GM18505 (cell line): ENCODE results near the gene MAN1A1.
A peak's percentile ranks its signal among the peaks of the same experiment; 100 is the strongest.
"Not testable (repeated sequence)": the region's sequence is repeated elsewhere in the genome, so short reads cannot be mapped to it uniquely, and the experiment has no call there.

Source experiments
- ATAC-seq: cut with Tn5 transposase; IDR thresholded peaks from one replicate; pipeline ENCODE4 v1.9.1; 2021; ENCODE audit not compliant: unreplicated experiment
- POLR2A ChIP-seq: IDR thresholded peaks from 4 replicates; pipeline ENCODE4 v1.6.1; 2011; ENCODE audit warnings: borderline replicate concordance; ENCODE audit not compliant: insufficient read depth, insufficient read length; ENCODE audit errors: extremely low read depth

Gene MAN1A1

DNA sequence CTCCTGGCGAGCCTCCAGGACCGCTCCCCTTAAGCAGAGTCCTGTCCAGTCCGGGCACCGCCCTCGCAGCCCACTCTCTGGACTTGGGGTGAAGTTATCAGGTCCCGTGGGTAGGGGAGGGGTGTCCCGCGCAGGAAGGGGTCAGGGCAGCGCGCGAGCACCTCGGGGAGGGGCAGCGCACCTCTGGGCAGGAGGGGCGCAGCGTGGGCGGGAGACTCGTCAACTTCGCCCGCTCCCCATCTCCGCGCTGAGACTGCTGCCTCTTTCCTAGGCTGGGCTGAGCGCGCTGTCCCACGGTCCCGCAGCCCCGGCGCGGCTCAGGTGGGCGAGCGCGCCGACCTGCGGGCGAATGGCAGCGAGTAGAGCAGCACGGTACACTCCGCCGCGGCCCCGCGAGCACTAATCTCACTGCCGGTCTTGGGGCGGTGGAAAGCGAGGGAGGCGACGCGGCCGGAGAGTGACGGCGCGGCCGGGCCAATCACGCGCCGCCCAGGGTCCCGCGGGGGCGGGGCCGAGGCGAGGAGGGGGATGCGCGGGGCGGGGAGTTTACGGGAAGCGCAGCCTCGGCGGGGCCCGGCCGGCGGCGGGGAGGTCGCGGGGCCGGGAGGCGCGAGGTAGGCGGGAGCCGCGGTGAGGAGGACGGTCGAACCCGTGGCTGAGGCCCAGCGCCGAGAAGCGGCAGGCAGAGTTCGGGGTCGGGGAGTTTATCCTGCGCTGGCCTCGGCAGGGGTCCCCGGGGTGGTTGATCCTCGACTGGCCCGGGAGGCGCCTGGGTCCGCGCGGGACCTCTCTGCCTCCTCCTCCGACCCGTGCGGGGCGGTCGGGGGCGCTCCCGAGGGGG, at the start of gene MAN1A1:
Gene MAN1A1 (minus strand): TSS at position 401 of the 841 bp plus-strand sequence. CDS start 696 bp downstream, outside the sequence.
- peak; percentile 84 for ATAC-seq
- TF ChIP-seq POLR2A = peak; percentile 95

DNA sequence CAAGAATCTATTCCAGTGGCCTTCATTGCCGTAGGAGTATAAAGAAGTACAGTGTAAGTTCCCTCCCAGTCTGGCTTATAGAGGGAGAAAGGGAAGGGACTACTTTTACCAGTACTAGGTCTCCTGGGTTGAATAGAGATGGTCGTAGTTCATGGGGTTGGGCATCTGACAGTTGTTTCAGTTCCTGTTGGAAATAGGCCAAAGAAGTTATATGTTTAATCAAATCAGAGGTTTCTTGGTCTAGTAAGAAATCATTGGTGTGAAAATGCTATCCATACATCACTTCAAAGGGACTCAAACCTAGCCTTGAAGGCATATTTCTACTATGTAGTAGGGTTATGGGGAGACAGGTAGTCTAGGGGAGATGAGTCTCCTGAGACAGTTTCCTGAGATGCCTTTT, 45.6 kb upstream of the MAN1A1 start:
- no peak for TF ChIP-seq POLR2A
- ATAC-seq = peak; percentile 84

DNA sequence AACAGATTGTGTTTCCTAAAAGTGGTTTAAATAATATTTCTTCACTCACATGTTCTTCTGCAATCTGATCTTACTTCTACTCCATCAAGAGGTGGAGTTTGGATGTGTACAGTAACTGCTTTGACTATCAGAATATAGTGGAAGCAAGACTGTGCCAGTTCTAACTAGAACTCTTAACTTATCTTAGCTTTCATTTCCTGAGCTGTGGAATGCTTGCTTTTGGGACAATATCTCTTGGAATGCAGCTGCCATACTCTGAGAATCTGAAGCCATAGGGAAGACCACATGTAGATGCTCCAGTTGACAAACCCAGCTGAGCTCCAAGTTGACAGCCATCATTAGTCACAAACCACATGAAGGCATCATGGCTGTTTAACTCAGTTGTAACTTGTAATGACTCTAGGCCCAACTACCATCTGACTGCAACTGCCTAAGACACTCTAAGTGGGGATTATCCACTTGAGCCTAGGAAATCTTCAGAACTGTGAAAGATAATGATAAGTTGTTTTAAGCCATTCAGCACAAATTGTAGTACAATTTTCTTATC, 40.8 kb upstream of the MAN1A1 start:
- ATAC-seq = no peak
- TF ChIP-seq POLR2A = no peak

DNA sequence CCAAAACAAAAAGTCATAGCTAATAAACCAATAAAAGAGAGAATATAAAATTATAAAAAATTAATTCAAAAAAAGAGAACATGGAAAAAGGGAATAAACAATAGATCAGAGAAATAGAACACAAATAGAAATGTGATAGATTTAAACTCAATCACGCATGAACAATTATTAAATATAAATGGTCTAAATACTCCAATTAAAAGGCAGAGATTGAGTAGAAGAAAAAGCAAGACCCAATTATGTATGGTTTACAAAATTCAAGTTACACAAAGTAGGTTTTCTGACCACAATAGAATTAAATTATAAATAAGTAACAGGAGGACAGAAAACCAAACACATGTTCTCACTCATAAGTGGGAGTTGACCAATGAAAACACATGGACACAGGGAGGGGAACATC, 36.4 kb upstream of the MAN1A1 start:
- ATAC-seq = no peak

DNA sequence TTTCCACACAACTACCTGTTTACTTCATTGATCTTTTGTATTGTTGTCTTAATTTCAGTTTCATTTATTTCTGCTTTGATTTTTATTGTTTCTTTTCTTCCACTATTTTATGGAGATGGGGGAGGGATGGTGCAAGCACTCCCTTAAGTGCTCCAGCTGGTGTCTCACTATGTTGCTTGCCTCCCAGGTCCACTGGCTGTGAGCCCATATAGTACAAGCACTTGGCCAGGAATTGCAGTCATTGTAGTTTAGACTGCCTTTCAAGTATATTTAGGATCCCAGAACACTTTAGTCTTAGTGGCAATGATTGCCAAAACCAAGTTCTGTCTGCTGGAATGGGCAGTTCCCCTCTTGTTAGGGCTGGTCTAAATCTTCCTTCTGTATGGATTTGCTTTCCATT, 34.9 kb upstream of the MAN1A1 start:
- TF ChIP-seq POLR2A = no peak
- no peak for ATAC-seq

More for the DNA sequence above, 36.4 kb upstream of the MAN1A1 start:
- no peak for TF ChIP-seq POLR2A

DNA sequence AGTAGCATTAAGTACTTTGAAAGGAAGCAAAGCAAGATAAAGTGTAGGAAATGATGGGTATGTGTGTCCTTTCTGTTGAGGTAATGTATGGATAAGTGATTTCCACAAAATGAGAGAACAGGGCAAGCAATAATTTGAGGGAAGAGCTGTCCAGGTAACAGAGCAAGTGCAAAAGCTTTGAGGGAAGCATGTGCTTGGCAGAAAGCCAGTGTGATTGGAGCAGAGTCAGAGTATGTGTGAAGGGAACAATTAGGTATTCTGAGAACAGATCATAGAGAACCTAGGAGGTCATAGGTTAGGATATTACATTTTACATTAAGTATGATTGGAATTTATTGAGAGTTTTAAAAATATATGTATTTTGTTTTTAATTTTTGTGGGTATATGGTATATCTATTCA, 30.2 kb upstream of the MAN1A1 start:
- no peak for ATAC-seq
- TF ChIP-seq POLR2A = no peak

DNA sequence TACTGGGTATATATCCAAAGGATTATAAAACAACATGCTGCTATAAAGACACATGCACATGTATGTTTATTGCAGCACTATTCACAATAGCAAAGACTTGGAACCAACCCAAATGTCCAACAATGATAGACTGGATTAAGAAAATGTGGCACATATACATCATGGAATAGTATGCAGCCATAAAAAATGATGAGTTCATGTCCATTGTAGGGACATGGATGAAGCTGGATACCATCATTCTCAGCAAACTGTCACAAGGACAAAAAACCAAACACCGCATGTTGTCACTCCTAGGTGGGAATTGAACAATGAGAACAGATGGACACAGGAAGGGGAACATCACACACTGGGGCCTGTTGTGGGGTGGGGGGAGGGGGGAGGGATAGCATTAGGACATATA, 27.5 kb upstream of the MAN1A1 start:
- ATAC-seq = not testable (repeated sequence)

DNA sequence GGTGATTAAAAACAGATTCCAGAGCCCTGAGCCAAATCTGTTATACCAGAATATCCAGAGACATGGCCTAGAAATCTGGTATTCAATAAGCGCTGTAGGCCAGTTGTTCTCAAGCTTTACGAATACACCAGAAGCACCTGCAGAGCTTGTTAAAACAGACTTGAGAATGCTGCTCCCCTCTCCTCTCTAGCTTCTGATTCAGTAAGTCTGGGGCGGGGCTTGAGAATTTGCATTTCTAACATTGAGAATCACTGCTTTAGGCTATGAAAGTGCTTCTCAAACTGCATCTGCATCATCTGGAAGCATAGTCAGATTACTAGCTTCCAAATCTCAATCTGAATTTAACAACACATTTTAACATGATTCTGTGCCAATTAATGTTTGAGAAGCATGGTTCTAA, 20.5 kb upstream of the MAN1A1 start:
- ATAC-seq = no peak
- no peak for TF ChIP-seq POLR2A

DNA sequence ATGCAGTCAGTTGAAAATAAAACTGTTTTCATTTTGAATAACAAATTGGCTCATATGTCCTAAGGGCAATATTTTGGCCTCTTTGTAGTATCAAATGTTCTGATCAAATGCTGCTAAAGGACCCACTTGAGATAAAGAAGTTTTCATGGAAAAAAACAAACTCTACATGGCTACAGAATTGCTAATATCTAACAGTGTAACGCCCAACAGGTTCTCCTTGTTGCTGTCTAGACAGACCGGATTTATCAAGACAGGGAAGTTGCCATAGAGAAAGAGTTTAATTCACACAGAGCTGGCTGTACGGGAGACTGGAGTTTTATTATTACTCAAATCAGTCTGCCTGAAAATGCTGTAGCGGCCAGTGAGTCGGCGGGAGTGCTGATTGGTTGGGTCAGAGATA, 19.4 kb upstream of the MAN1A1 start:
- ATAC-seq = no peak
- TF ChIP-seq POLR2A = no peak

DNA sequence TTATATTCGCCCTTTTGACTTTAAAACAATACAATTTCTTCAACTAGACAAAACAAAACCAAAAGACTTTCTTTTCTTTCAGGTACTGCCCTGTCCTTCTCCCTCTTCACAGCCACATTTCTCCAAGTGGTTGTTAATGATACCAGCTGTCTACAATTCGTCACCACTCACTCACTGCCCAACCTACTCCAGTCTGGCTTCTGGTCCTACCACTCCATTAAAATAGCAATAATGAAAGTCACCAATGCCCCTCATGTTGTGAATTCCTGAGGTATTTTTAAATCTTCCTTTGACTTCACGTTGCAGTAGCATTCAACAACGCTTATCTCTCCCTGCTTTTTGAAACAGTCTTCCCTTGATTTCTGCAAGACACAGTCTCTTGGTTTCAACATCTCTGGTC, 11.6 kb upstream of the MAN1A1 start:
- no peak for ATAC-seq
- no peak for TF ChIP-seq POLR2A

DNA sequence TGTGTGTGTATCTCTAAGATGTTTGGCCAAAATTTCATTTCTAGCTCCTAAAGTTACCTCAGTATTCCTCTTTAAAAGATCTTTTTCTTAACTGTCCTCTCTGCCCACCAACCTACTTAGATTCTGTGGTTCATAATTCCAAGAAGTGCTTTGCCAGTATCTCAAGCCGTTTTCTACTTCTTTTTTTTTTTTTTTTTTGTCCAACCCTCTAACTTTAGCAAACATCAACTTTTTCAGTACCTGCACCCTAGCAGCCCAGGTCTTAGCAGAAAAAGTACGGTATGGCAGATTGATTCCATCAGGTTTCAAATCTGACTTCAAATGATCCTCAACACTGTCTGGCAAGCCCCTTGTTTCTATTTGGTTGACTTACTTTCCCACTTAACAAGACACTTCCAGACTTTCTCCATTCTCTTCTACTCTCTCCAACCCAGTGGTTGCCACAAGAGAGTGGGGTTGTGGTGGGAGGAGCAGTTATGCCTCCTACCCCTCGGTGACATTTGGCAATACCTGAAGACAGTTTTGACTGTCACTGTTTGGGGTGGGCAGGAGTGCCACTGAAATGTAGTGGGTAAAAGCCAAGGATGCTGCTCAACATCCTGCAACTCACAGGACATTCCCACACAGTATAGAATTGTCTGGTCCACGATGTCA, 10.8 kb upstream of the MAN1A1 start:
- no peak for ATAC-seq
- TF ChIP-seq POLR2A = no peak

DNA sequence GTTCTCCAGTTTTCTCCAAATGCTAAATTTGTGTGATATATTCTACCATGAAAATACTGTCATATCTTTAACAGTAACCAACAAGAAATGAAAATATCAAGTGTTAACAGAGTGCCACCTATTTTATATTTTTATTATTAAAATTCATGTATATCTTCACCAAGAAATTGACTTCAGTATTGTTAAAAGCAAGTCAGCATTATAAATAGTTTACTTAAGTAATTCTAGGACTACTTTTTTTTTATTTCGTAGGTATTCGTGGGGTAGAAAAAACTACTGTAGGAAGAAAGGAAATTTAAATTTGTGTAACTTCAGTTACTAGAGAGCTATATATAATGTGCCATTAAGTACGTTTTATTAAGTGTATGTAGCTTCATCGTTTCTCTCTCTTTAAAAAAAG, 6.3 kb upstream of the MAN1A1 start:
- no peak for TF ChIP-seq POLR2A
- no peak for ATAC-seq

DNA sequence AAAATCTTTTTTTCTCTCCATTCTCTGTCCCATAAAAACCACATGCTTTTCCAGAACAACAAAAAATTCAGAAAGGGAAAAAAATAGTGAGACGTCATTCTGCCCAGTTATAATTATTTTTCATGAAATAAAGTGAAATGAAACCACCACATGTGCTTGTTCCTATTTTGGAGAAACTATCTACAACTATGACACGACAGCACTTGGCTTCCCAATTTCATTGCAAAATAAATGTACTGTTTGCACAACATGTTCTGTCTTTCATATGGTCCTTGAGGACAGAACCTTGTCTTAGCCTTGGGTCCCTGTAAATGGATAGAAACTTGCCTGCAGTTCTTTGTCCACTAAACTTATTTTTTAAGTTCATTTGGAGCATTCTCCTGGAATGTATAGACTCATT, 5.6 kb upstream of the MAN1A1 start:
- ATAC-seq = no peak
- TF ChIP-seq POLR2A = no peak

DNA sequence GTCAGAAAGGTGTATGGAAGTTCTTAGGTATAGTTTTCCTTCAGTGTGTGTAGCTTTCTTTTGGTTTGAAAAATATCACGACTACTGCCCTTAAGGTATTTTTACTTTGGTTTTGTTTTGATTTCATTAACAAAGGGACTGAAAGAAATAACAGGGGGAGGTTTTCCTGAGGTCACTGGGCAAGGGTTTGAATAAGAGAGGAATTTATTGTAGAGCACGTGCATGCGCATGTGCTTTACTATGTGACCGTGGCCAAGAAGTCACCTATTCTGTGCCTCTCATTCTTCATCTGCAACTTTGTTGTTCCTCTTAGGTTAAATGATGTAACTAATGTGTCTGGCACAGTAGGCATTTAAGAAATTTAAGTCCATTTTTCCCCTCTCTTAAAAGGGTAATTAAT, 4.1 kb upstream of the MAN1A1 start:
- no peak for TF ChIP-seq POLR2A
- no peak for ATAC-seq
